ENCODE measurements around the gene MLLT3. TPM values are rescaled to one million over a fixed set of nuclear protein-coding genes. Genes with fewer than 3 reads are reported as not detected.

Gene MLLT3
- 8.8 TPM for total RNA-seq

- Histone ChIP-seq H3K36me3 (no peaks in the 10 kb centered on the region), H3K27ac (peak within 1 kb of the TSS; percentile 95), H3K27me3 (no peaks in the 10 kb centered on the region), H3K4me3 (peak within 1 kb of the TSS; percentile 75 to 95), H3K4me1 (peaks cover 24% of the 10 kb centered on the region), H3K9me3 (no peaks in the 10 kb centered on the region)
- TF ChIP-seq POLR2AphosphoS5 (IDR thresholded peaks at IDR 0.05; ENCODE audit: insufficient read depth in 1 of 2, low read depth in 1 of 2) (peak; percentile 86 to 94), POLR2A (IDR thresholded peaks at IDR 0.05) (peak in 1 of 2 donors; percentile 76), CTCF (IDR thresholded peaks at IDR 0.05) (no peak)
- intact Hi-C loops (cut with DNase I): loop anchor here (10.0 kb wide), 2 partner anchors 62 to 322 kb away; partner anchors contain the start of gene FOCAD
- DNase-seq (ENCODE audit: extremely low spot score in 2 of 2): peak in 1 of 2 donors; percentile 94
Observed at GRCh38 chr9:20622330-20623020, at the start of gene MLLT3. MLLT3 (minus strand) TSS chr9:20622499.

- Histone ChIP-seq H3K27ac (no peak overlapping the region), H3K27me3 (no peaks in the 10 kb centered on the region), H3K4me3 (no peak overlapping the region), H3K9me3 (no peaks in the 10 kb centered on the region), H3K4me1 (no peaks in the 10 kb centered on the region), H3K36me3 (no peaks in the 10 kb centered on the region)
- TF ChIP-seq POLR2A (IDR thresholded peaks at IDR 0.05) (no peak), CTCF (IDR thresholded peaks at IDR 0.05) (no peak), POLR2AphosphoS5 (IDR thresholded peaks at IDR 0.05; ENCODE audit: insufficient read depth in 1 of 2, low read depth in 1 of 2) (no peak)
- intact Hi-C loops (cut with DNase I): no loop called here
- no peak for DNase-seq (ENCODE audit: extremely low spot score in 2 of 2)
Observed at GRCh38 chr9:20671635-20672034, 49.3 kb upstream of the MLLT3 start.

- no peak for DNase-seq (ENCODE audit: extremely low spot score in 2 of 2)
- no peak overlapping the region for H3K27ac ChIP-seq
- H3K27me3 ChIP-seq: no peaks in the 10 kb centered on the region
- no peaks in the 10 kb centered on the region for H3K4me1 ChIP-seq
- TF ChIP-seq POLR2A (IDR thresholded peaks at IDR 0.05) (no peak), CTCF (IDR thresholded peaks at IDR 0.05) (no peak), POLR2AphosphoS5 (IDR thresholded peaks at IDR 0.05; ENCODE audit: insufficient read depth in 1 of 2, low read depth in 1 of 2) (no peak)
- no peaks in the 10 kb centered on the region for H3K9me3 ChIP-seq
- no peaks in the 10 kb centered on the region for H3K36me3 ChIP-seq
- no peak overlapping the region for H3K4me3 ChIP-seq
- intact Hi-C loops (cut with DNase I): no loop called here
Observed at GRCh38 chr9:20670395-20670794, 48.1 kb upstream of the MLLT3 start.

- no peak for DNase-seq (ENCODE audit: extremely low spot score in 2 of 2)
- Histone ChIP-seq H3K9me3 (no peaks in the 10 kb centered on the region), H3K27ac (no peak overlapping the region), H3K36me3 (no peaks in the 10 kb centered on the region), H3K4me3 (no peak overlapping the region), H3K27me3 (no peaks in the 10 kb centered on the region), H3K4me1 (no peaks in the 10 kb centered on the region)
- intact Hi-C loops (cut with DNase I): no loop called here
- no peak for TF ChIP-seq POLR2AphosphoS5 (IDR thresholded peaks at IDR 0.05; ENCODE audit: insufficient read depth in 1 of 2, low read depth in 1 of 2)
- no peak for TF ChIP-seq CTCF (IDR thresholded peaks at IDR 0.05)
- no peak for TF ChIP-seq POLR2A (IDR thresholded peaks at IDR 0.05)
Observed at GRCh38 chr9:20664501-20664900, 42.2 kb upstream of the MLLT3 start.

GRCh38 chr9:20663133-20663532 lies 40.8 kb upstream of the MLLT3 start:
- intact Hi-C loops (cut with DNase I): no loop called here
- no peak overlapping the region for H3K27ac ChIP-seq
- no peaks in the 10 kb centered on the region for H3K9me3 ChIP-seq
- H3K36me3 ChIP-seq: no peaks in the 10 kb centered on the region
- TF ChIP-seq POLR2A (IDR thresholded peaks at IDR 0.05) (no peak), CTCF (IDR thresholded peaks at IDR 0.05) (no peak)
- DNase-seq (ENCODE audit: extremely low spot score in 2 of 2): no peak
- H3K4me1 ChIP-seq: peaks cover 4% of the 10 kb centered on the region
- H3K4me3 ChIP-seq: no peak overlapping the region
- H3K27me3 ChIP-seq: no peaks in the 10 kb centered on the region

Data from vagina (tissue), 2 donors.